B cell (primary cell): ENCODE data around the gene NKG7. TPM values are rescaled to one million over a fixed set of nuclear protein-coding genes. Genes with fewer than 3 reads are reported as not detected.
A peak's percentile ranks its signal among the peaks of the same experiment; 100 is the strongest.

ENCODE experiments used
- ATAC-seq: fragments of 200-7000 bp; cut with Tn5 transposase; one replicate; pipeline ENCODE4 v1.10.0; 2021; ENCODE audit warnings: low read depth, mild to moderate bottlenecking, moderate number of reproducible peaks, moderate library complexity
- CTCF ChIA-PET: fragments of 350-600 bp; sonication (Branson Sonifier 250); formaldehyde crosslinking; loops from one replicate; lab custom pipeline; 2021; ENCODE audit warnings: antibody characterized with exemption, inconsistent platforms; lab: Charles Lee
- POLR2A ChIA-PET: fragments of 350-600 bp; sonication (Branson Sonifier 250); formaldehyde crosslinking; loops from one replicate; lab custom pipeline; 2021; ENCODE audit warnings: antibody characterized with exemption; lab: Charles Lee
- DNase-seq: peaks from one replicate; pipeline ENCODE4 v3.0.0; 2013
- H2AFZ ChIP-seq: 2 replicates; pipeline ENCODE4 v1.6.1; 2012; ENCODE audit warnings: mild to moderate bottlenecking, low read depth, low read length; ENCODE audit not compliant: insufficient read depth, poor library complexity, severe bottlenecking
- H3K27ac ChIP-seq, 2 donors: 1 replicate in 1 of 2; 2 replicates in 1 of 2; pipeline ENCODE4 v1.5.1; 2012 to 2013; ENCODE audit warnings: low read length in 2 of 2, mild to moderate bottlenecking in 2 of 2, moderate library complexity in 1 of 2
- H3K27me3 ChIP-seq, 4 experiments: fragments of 200-600 bp in 1 of 4; sonication (generic) in 1 of 4; replicated peaks in 1 of 4; 1 replicate in 2 of 4; 2 replicates in 2 of 4; pipeline versions ENCODE4 v1.6.1 to v1.7.0; 2013 to 2016; ENCODE audit warnings: low read length in 3 of 4, mild to moderate bottlenecking in 2 of 4, mixed read lengths in 1 of 4, moderate library complexity in 1 of 4; ENCODE audit not compliant: insufficient read depth in 4 of 4, control insufficient read depth in 3 of 4; ENCODE audit errors: control extremely low read depth in 1 of 4
- H3K36me3 ChIP-seq, 2 experiments: replicated peaks in 1 of 2; 1 replicate in 1 of 2; 2 replicates in 1 of 2; pipeline versions ENCODE4 v1.6.1 to v1.7.1; 2013; ENCODE audit warnings: low read length in 1 of 2; ENCODE audit not compliant: insufficient read depth in 2 of 2, control insufficient read depth in 1 of 2; ENCODE audit errors: control extremely low read depth in 1 of 2, extremely low read depth in 1 of 2
- H3K4me1 ChIP-seq, 2 donors: fragments of 200-600 bp in 1 of 2; sonication (generic) in 1 of 2; 1 replicate in 1 of 2; 2 replicates in 1 of 2; pipeline versions ENCODE4 v1.5.1 to v1.6.1; 2013 to 2017; ENCODE audit warnings: low read length in 2 of 2; ENCODE audit not compliant: control insufficient read depth in 2 of 2, insufficient read depth in 2 of 2
- H3K4me2 ChIP-seq: replicated peaks from 2 replicates; pipeline ENCODE3; 2012; ENCODE audit warnings: mild to moderate bottlenecking, low read depth, low read length; ENCODE audit not compliant: poor library complexity, severe bottlenecking
- H3K4me3 ChIP-seq, 5 experiments: fragments of 200-600 bp in 1 of 5; sonication (generic) in 1 of 5; 1 replicate in 3 of 5; 2 replicates in 2 of 5; pipeline versions ENCODE4 v1.5.1 to v1.7.0; 2011 to 2016; ENCODE audit warnings: low read length in 4 of 5, mild to moderate bottlenecking in 4 of 5, low read depth in 2 of 5, control low read depth in 1 of 5, moderate library complexity in 1 of 5; ENCODE audit not compliant: insufficient read depth in 1 of 5; ENCODE audit errors: control extremely low read depth in 1 of 5, extremely low read depth in 1 of 5
- H3K79me2 ChIP-seq: fragments of 200-600 bp; sonication (generic); one replicate; pipeline ENCODE4 v1.6.0; 2016; ENCODE audit warnings: low read length; ENCODE audit not compliant: control insufficient read depth, insufficient read depth
- H3K9ac ChIP-seq: fragments of 200-600 bp; sonication (generic); 2 replicates; pipeline ENCODE4 v1.6.1; 2017; ENCODE audit warnings: mild to moderate bottlenecking, low read length, moderate library complexity
- H3K9me3 ChIP-seq, 3 donors: one replicate each; pipeline versions ENCODE4 v1.6.1 to v1.7.1; 2013; ENCODE audit warnings: low read length in 2 of 3; ENCODE audit not compliant: control insufficient read depth in 2 of 3, insufficient read depth in 1 of 3; ENCODE audit errors: control extremely low read depth in 1 of 3
- H4K20me1 ChIP-seq: 2 replicates; pipeline ENCODE4 v1.6.0; 2012; ENCODE audit warnings: mild to moderate bottlenecking, low read length; ENCODE audit not compliant: insufficient read depth, control insufficient read depth, poor library complexity, severe bottlenecking
- H3K27ac Mint-ChIP-seq: one replicate; pipeline ENCODE4 v1.8.0; 2021; ENCODE audit warnings: mixed read lengths
- H3K27me3 Mint-ChIP-seq: one replicate; pipeline ENCODE4 v1.8.0; 2021; ENCODE audit warnings: mixed read lengths
- H3K4me1 Mint-ChIP-seq: one replicate; pipeline ENCODE4 v1.8.0; 2021; ENCODE audit warnings: mixed read lengths
- H3K4me3 Mint-ChIP-seq: one replicate; pipeline ENCODE4 v1.8.0; 2021; ENCODE audit warnings: mixed read lengths
- H3K9me3 Mint-ChIP-seq: one replicate; pipeline ENCODE4 v1.8.0; 2022; ENCODE audit warnings: mixed read lengths; ENCODE audit not compliant: insufficient read depth
- EZH2 ChIP-seq: IDR thresholded peaks from 2 replicates; pipeline ENCODE4 v1.6.1; 2012; ENCODE audit warnings: borderline replicate concordance, low read depth, mild to moderate bottlenecking, moderate library complexity, low read length; ENCODE audit not compliant: insufficient read depth, poor library complexity, severe bottlenecking
- WGBS: methylation state at CpG from one replicate; pipeline ENCODE4 v1.1.5; 2013; ENCODE audit warnings: missing lambda C conversion rate; ENCODE audit not compliant: insufficient coverage; 5-methylcytosine and 5-hydroxymethylcytosine counted together
- intact Hi-C: fragments of 100-400 bp; cut with micrococcal nuclease; formaldehyde crosslinking; loops from one replicate; pipeline ENCODE4 v1.10.0; 2022
- polyA plus RNA-seq: library from polyadenylated mRNA; depleted of rRNA; stranded (reverse); fragments of >200 nt; gene quantifications from 2 replicates; pipeline ENCODE4 v1.2.3, GENCODE V29; 2012
- total RNA-seq, 2 donors: library from RNA; stranded (reverse); fragments of 120-200 nt in 1 of 2; gene quantifications; 1 replicate in 1 of 2; 2 replicates in 1 of 2; pipeline versions ENCODE4 v1.2.3 to v1.2.4, GENCODE V29; 2013 to 2022
- TF ChIP-seq, protein P1 (sequence below): fragments of 200-600 bp; IDR thresholded peaks from one replicate; pipeline ENCODE4 v1.8.0; 2022; ENCODE audit warnings: antibody characterized with exemption, mild to moderate bottlenecking

The NKG7 gene
- total and polyA plus RNA-seq, 2 donors (not counting 1 experiment from before 2014, with no cell fraction given) = 1.9 to 6.6 TPM

DNA sequence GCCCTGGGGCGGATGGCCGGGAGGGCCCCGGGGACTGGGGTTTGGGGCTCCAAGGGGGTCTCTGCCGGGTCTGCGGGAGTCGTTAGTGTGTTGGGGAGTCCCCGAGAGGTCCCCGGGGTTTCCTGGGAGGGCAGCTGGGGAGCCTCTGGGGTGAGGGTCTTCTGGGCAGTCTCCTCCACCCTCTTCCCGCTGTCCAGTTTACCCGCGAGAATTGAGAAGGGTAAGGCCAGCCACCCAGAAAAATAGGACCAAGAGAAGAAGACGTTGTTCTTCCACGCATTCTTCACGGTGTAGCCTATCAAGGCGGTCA, 5.2 kb downstream of the NKG7 start:
- WGBS = 0% methylated on average over 15 of the region's 15 CpGs
- peaks cover 37% of the 10 kb centered on the region for H3K4me1 Mint-ChIP-seq
- Histone ChIP-seq H3K9me3 (no peaks in the 10 kb centered on the region), H3K27me3 (no peaks in the 10 kb centered on the region), H3K4me3 (peak overlapping the region; percentile 73 to 94 (median 78)), H3K9ac (peak overlapping the region; percentile 83), H2AFZ (peak overlapping the region; percentile 89), H3K36me3 (no peaks in the 10 kb centered on the region), H4K20me1 (no peaks in the 10 kb centered on the region), H3K79me2 (peaks cover 11% of the 10 kb centered on the region), H3K4me1 (peaks cover 5 to 33% of the 10 kb centered on the region in 2 donors), H3K4me2 (peak overlapping the region; percentile 98), H3K27ac (peak overlapping the region; percentile 80 to 87)
- POLR2A ChIA-PET = interaction anchor here (1.2 to 1.7 kb wide), 4 partner anchors 24 to 50 kb away, joined by 5 to 12 read pairs (median 9); partner anchors contain the start of gene SIGLEC10
- intact Hi-C loops = loop anchor here (1.0 to 2.0 kb wide), 7 partner anchors 27 to 337 kb away; partner anchors contain the start of gene SIGLEC10
- peak overlapping the region; percentile 95 for H3K27ac Mint-ChIP-seq
- no peak for DNase-seq
- H3K9me3 Mint-ChIP-seq = no peaks in the 10 kb centered on the region
- no peak for TF ChIP-seq EZH2
- TF ChIP-seq, protein P1, sequence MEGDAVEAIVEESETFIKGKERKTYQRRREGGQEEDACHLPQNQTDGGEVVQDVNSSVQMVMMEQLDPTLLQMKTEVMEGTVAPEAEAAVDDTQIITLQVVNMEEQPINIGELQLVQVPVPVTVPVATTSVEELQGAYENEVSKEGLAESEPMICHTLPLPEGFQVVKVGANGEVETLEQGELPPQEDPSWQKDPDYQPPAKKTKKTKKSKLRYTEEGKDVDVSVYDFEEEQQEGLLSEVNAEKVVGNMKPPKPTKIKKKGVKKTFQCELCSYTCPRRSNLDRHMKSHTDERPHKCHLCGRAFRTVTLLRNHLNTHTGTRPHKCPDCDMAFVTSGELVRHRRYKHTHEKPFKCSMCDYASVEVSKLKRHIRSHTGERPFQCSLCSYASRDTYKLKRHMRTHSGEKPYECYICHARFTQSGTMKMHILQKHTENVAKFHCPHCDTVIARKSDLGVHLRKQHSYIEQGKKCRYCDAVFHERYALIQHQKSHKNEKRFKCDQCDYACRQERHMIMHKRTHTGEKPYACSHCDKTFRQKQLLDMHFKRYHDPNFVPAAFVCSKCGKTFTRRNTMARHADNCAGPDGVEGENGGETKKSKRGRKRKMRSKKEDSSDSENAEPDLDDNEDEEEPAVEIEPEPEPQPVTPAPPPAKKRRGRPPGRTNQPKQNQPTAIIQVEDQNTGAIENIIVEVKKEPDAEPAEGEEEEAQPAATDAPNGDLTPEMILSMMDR = no peak
- ATAC-seq = no peak
- CTCF ChIA-PET = interaction anchor here (1.0 to 2.2 kb wide), 14 partner anchors 16 to 294 kb away, joined by 3 to 9 read pairs (median 4); partner anchors contain the start of genes SIGLEC10 and VSIG10L
- peak overlapping the region; percentile 97 for H3K4me3 Mint-ChIP-seq
- no peaks in the 10 kb centered on the region for H3K27me3 Mint-ChIP-seq
